ENCODE results near the gene BSG.

GRCh38 chr19:602391-603301 lies 30.2 kb downstream of the BSG start:
- TF ChIP-seq MAZ (IDR thresholded peaks at IDR 0.05; ENCODE audit: borderline replicate concordance, low read depth, low read length) (no peak), POLR2A (IDR thresholded peaks at IDR 0.05; ENCODE audit: low read depth, low read length) (no peak), NFE2L2 (IDR thresholded peaks at IDR 0.05; ENCODE audit: low read depth, low read length) (no peak), FOS (IDR thresholded peaks at IDR 0.05; ENCODE audit: low read depth, low read length) (no peak), RAD21 (IDR thresholded peaks at IDR 0.05; ENCODE audit: low read length) (no peak), CEBPB (IDR thresholded peaks at IDR 0.05; ENCODE audit: low read depth, low read length) (no peak), USF2 (IDR thresholded peaks at IDR 0.05; ENCODE audit: low read depth, low read length) (no peak), BHLHE40 (IDR thresholded peaks at IDR 0.05; ENCODE audit: low read depth, low read length) (no peak)
- TF ChIP-seq, protein P1, sequence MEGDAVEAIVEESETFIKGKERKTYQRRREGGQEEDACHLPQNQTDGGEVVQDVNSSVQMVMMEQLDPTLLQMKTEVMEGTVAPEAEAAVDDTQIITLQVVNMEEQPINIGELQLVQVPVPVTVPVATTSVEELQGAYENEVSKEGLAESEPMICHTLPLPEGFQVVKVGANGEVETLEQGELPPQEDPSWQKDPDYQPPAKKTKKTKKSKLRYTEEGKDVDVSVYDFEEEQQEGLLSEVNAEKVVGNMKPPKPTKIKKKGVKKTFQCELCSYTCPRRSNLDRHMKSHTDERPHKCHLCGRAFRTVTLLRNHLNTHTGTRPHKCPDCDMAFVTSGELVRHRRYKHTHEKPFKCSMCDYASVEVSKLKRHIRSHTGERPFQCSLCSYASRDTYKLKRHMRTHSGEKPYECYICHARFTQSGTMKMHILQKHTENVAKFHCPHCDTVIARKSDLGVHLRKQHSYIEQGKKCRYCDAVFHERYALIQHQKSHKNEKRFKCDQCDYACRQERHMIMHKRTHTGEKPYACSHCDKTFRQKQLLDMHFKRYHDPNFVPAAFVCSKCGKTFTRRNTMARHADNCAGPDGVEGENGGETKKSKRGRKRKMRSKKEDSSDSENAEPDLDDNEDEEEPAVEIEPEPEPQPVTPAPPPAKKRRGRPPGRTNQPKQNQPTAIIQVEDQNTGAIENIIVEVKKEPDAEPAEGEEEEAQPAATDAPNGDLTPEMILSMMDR (conservative IDR thresholded peaks at IDR 0.05; ENCODE audit: low read depth, low read length) = no peak
